ENCODE data around the gene SEZ6. TPM values are rescaled to one million over a fixed set of nuclear protein-coding genes. Genes with fewer than 3 reads are reported as not detected.

Gene SEZ6
- total RNA-seq, 1 donor from 2014 or later, result not detected

DNA sequence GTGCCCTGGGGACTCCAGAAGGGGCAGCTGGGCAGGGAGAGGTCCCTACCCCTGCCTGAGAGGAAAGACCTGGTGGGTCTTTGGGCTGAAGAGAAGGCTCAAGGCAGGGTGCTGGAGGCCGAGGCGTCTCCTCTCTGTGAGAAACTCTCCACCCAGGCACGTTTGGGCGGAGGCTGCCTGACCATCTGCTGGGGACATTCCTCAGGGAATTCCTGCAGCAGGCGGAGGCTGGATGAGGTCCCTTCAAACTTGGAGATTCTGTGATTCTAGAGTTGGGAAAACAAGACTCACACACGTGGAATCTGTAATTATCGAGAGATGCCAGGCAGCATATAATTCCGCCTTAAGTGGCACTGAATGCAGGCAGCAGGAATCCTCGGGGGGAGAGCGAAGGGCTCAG is 33.4 kb downstream of the SEZ6 start:
- H3K27me3 ChIP-seq, result no peaks in the 10 kb centered on the region
- H3K9me3 ChIP-seq, result no peaks in the 10 kb centered on the region
- peaks cover 7% of the 10 kb centered on the region for H3K4me1 ChIP-seq
- H3K27ac ChIP-seq, result no peak overlapping the region
- DNase-seq (ENCODE audit: extremely low spot score in 2 of 2), result no peak
- H3K4me3 ChIP-seq, result no peak overlapping the region
- no peaks in the 10 kb centered on the region for H3K36me3 ChIP-seq
- no peak for TF ChIP-seq POLR2A (IDR thresholded peaks at IDR 0.05)
- no peak for TF ChIP-seq POLR2AphosphoS5 (IDR thresholded peaks at IDR 0.05; ENCODE audit: insufficient read depth in 1 of 2, low read depth in 1 of 2)
- TF ChIP-seq, protein P1, sequence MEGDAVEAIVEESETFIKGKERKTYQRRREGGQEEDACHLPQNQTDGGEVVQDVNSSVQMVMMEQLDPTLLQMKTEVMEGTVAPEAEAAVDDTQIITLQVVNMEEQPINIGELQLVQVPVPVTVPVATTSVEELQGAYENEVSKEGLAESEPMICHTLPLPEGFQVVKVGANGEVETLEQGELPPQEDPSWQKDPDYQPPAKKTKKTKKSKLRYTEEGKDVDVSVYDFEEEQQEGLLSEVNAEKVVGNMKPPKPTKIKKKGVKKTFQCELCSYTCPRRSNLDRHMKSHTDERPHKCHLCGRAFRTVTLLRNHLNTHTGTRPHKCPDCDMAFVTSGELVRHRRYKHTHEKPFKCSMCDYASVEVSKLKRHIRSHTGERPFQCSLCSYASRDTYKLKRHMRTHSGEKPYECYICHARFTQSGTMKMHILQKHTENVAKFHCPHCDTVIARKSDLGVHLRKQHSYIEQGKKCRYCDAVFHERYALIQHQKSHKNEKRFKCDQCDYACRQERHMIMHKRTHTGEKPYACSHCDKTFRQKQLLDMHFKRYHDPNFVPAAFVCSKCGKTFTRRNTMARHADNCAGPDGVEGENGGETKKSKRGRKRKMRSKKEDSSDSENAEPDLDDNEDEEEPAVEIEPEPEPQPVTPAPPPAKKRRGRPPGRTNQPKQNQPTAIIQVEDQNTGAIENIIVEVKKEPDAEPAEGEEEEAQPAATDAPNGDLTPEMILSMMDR (IDR thresholded peaks at IDR 0.05), result no peak
- intact Hi-C loops (cut with DNase I), result no loop called here

DNA sequence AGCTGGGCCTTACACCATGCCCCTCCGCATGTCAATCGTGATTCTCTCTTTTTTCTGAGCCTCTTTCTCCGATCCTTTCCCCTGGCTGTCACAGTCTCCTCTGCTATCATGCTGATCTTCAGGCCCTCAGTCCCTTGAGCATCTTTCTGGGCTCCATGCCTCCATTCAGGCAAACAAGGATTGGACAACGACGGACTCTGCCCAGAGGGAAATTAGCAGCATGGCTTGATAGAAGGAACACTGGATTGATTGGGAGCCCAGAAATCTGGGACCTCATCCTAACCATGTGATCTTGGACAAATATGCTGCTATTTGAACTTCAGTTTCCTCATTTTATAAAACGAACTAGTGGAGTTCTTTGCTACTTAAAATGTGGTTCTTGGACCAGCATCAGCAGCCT is 35.0 kb downstream of the SEZ6 start:
- H3K27ac ChIP-seq, result no peak overlapping the region
- intact Hi-C loops (cut with DNase I), result no loop called here
- H3K36me3 ChIP-seq, result no peaks in the 10 kb centered on the region
- peaks cover 7% of the 10 kb centered on the region for H3K4me1 ChIP-seq
- no peak overlapping the region for H3K4me3 ChIP-seq
- TF ChIP-seq POLR2A (IDR thresholded peaks at IDR 0.05), result no peak
- no peak for TF ChIP-seq POLR2AphosphoS5 (IDR thresholded peaks at IDR 0.05; ENCODE audit: insufficient read depth in 1 of 2, low read depth in 1 of 2)
- TF ChIP-seq, protein P1 (IDR thresholded peaks at IDR 0.05), result no peak
- H3K27me3 ChIP-seq, result no peaks in the 10 kb centered on the region
- DNase-seq (ENCODE audit: extremely low spot score in 2 of 2), result no peak
- no peaks in the 10 kb centered on the region for H3K9me3 ChIP-seq

DNA sequence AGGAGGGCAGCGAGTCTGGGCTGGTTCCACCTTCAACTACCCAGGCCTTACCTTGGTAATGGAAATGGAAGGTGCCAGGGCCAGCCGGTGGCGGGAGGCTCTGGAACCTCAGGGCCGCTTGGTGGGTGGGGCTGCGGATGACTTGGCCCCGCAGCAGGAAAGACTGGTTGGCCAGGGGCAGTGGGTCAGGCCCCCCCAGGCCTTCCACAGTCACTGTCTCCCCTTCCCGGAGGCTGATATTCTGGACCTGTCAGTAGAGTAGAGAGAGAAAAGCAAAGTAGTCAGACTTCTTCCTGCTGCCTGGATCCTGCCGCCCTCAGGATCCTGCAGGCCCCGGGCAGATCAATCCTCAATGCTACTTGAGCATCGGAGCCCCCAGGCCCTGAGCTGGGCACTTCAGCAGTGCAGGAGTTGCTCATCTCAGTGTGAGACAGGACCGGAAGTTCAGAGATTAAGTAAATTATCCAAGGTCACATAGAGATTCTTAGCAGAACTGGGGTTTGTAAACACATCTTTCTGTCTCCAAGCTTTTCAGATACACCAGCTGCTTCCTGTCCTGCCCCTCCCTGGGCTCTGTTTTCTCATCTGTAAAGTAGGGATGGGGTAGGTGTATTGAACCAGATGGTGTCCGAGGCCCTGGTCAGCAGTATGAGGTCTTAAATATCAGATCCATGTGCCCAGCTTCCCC is 36.0 kb downstream of the SEZ6 start:
- Histone ChIP-seq H3K9me3 (no peaks in the 10 kb centered on the region), H3K4me1 (peaks cover 7% of the 10 kb centered on the region), H3K27ac (no peak overlapping the region), H3K27me3 (no peaks in the 10 kb centered on the region), H3K36me3 (no peaks in the 10 kb centered on the region), H3K4me3 (no peak overlapping the region)
- DNase-seq (ENCODE audit: extremely low spot score in 2 of 2), result no peak
- TF ChIP-seq, protein P1 (IDR thresholded peaks at IDR 0.05), result no peak
- TF ChIP-seq POLR2AphosphoS5 (IDR thresholded peaks at IDR 0.05; ENCODE audit: insufficient read depth in 1 of 2, low read depth in 1 of 2), result no peak
- TF ChIP-seq POLR2A (IDR thresholded peaks at IDR 0.05), result no peak
- intact Hi-C loops (cut with DNase I), result no loop called here

DNA sequence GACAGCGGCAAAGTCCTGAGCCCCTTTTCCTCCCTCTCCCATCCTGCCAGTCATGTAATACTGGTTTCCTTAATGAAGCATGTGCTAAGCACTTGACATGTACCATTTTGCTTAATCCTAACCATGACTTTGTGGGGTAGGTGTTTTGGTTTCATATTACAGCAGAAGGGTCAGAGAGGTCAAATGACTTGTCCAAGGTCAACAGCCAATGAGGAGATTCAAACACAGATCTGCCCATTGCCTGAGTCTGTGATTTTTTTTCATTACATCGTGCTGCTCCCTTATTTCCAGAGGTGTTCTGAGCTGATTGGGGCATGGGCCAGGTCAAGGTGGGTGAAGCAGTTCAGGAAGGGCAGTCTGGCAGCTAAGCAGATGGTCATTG is 36.9 kb downstream of the SEZ6 start:
- Histone ChIP-seq H3K9me3 (no peaks in the 10 kb centered on the region), H3K36me3 (no peaks in the 10 kb centered on the region), H3K27me3 (no peaks in the 10 kb centered on the region), H3K4me3 (no peak overlapping the region), H3K27ac (no peak overlapping the region), H3K4me1 (peaks cover 7% of the 10 kb centered on the region)
- intact Hi-C loops (cut with DNase I), result no loop called here
- no peak for DNase-seq (ENCODE audit: extremely low spot score in 2 of 2)
- TF ChIP-seq, protein P1 (IDR thresholded peaks at IDR 0.05), result no peak
- TF ChIP-seq POLR2A (IDR thresholded peaks at IDR 0.05) (no peak), POLR2AphosphoS5 (IDR thresholded peaks at IDR 0.05; ENCODE audit: insufficient read depth in 1 of 2, low read depth in 1 of 2) (no peak)

- intact Hi-C loops (cut with DNase I), result no loop called here
- DNase-seq (ENCODE audit: extremely low spot score in 2 of 2), result no peak
- no peaks in the 10 kb centered on the region for H3K9me3 ChIP-seq
- H3K4me3 ChIP-seq, result no peak overlapping the region
- H3K4me1 ChIP-seq, result peaks cover 7% of the 10 kb centered on the region
- H3K27me3 ChIP-seq, result no peaks in the 10 kb centered on the region
- no peak overlapping the region for H3K27ac ChIP-seq
- TF ChIP-seq POLR2A (IDR thresholded peaks at IDR 0.05), result no peak
- TF ChIP-seq, protein P1 (IDR thresholded peaks at IDR 0.05), result no peak
- no peak for TF ChIP-seq POLR2AphosphoS5 (IDR thresholded peaks at IDR 0.05; ENCODE audit: insufficient read depth in 1 of 2, low read depth in 1 of 2)
- H3K36me3 ChIP-seq, result no peaks in the 10 kb centered on the region
These were observed 37.5 kb downstream of the SEZ6 start for GRCh38 chr17:28968231-28968913.

All from vagina (tissue), 2 donors.